ENCODE results near the gene PDGFA. TPM values are rescaled to one million over a fixed set of nuclear protein-coding genes. Genes with fewer than 3 reads are reported as not detected.

Gene PDGFA
- total RNA-seq, 1 experiment from 2014 or later, result 35.8 TPM

DNA sequence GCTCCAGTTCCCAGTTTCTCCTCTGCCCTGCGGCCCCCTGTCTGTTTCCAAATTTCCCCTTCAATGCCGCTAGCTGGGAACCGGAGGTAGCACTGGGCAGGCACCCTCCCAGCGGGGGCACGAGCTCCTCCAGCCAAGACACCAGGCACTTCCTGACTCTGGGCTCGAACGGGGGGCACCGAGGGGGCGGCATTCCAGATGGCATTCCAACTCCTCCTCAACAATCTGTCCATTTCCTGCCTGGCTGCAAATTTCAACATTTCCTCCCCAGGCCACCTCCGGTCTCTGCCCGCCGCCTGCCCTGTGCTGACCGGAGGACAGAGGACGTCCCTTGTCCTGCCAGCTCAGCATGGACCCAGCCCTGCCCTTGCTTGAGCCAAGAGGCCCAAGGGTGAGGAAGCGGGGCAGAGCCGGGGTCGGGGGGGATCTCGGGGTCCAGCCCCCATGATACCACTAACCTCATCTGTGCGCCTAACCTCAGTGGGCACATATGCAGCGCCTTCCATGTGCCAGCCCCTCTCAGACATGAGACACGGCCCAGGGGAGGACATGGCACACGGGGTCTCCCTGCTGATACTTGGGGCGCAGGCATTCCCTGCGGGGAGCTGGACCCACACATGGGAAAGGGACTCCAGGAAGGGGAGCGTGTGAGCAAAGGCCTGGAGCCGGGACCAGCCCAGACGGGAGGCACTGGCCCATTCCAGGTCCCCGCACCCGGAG lies 58.0 kb downstream of the PDGFA start:
- H3K23me2 ChIP-seq (ENCODE audit: insufficient read length, low read depth, low read length, poor library complexity, severe bottlenecking), result no peaks in the 10 kb centered on the region
- H3T11ph ChIP-seq (ENCODE audit: low read length), result no peak overlapping the region
- Mint-ChIP-seq H3K9me3 (no peaks in the 10 kb centered on the region), H3K36me3 (ENCODE audit: insufficient read depth in 1 of 3, low read depth in 3 of 3) (no peaks in the 10 kb centered on the region), H3K27ac (no peak overlapping the region; a peak in 1 of 7 replicates), H3K27me3 (ENCODE audit: low read depth) (no peaks in the 10 kb centered on the region), H3K4me1 (peaks cover 12 to 21% of the 10 kb centered on the region in 2 experiments), H3K4me3 (no peak overlapping the region)
- no peak overlapping the region for H2AK5ac ChIP-seq (ENCODE audit: insufficient read length, low read length)
- no peak overlapping the region for H2BK20ac ChIP-seq (ENCODE audit: low read depth, low read length, poor library complexity, severe bottlenecking)
- H3K56ac ChIP-seq (ENCODE audit: insufficient read length, low read depth, low read length), result no peak overlapping the region
- no peak overlapping the region for H2BK12ac ChIP-seq (ENCODE audit: insufficient read length, low read depth, low read length)
- H4K8ac ChIP-seq (replicated peaks; ENCODE audit: insufficient read length, low read depth, low read length), result no peak overlapping the region
- no peaks in the 10 kb centered on the region for H3K79me1 ChIP-seq (ENCODE audit: insufficient read depth, low read depth, low read length, poor library complexity, severe bottlenecking)
- H3K4ac ChIP-seq (ENCODE audit: low read depth, low read length), result no peak overlapping the region
- H3K14ac ChIP-seq (ENCODE audit: insufficient read depth, low read length), result no peak overlapping the region
- WGBS (ENCODE audit: extremely low coverage, insufficient read length, low lambda C conversion rate), result no CpG with 5 or more reads among the region's 29 CpGs
- TF ChIP-seq, protein P1, sequence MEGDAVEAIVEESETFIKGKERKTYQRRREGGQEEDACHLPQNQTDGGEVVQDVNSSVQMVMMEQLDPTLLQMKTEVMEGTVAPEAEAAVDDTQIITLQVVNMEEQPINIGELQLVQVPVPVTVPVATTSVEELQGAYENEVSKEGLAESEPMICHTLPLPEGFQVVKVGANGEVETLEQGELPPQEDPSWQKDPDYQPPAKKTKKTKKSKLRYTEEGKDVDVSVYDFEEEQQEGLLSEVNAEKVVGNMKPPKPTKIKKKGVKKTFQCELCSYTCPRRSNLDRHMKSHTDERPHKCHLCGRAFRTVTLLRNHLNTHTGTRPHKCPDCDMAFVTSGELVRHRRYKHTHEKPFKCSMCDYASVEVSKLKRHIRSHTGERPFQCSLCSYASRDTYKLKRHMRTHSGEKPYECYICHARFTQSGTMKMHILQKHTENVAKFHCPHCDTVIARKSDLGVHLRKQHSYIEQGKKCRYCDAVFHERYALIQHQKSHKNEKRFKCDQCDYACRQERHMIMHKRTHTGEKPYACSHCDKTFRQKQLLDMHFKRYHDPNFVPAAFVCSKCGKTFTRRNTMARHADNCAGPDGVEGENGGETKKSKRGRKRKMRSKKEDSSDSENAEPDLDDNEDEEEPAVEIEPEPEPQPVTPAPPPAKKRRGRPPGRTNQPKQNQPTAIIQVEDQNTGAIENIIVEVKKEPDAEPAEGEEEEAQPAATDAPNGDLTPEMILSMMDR (conservative IDR thresholded peaks at IDR 0.05), result no peak
- no peak overlapping the region for H2BK120ac ChIP-seq (ENCODE audit: low read depth, low read length, poor library complexity, severe bottlenecking)
- no peak overlapping the region for H2BK15ac ChIP-seq (ENCODE audit: low read depth, low read length)
- DNase-seq, result no peak
- no peak overlapping the region for H2AFZ ChIP-seq (ENCODE audit: low read length)
- no peak overlapping the region for H3K27ac ChIP-seq (ENCODE audit: insufficient read length, low read depth, low read length)
- no peak overlapping the region for H3K4me2 ChIP-seq (ENCODE audit: insufficient read depth, insufficient read length, low read length)
- no peak overlapping the region for H3K23ac ChIP-seq (ENCODE audit: insufficient read length, low read depth, low read length)
- H4K20me1 ChIP-seq (ENCODE audit: control insufficient read depth, insufficient read depth, insufficient read length), result no peaks in the 10 kb centered on the region
- H3K27me3 ChIP-seq (ENCODE audit: insufficient read depth, low read length), result no peaks in the 10 kb centered on the region
- no peak overlapping the region for H2BK5ac ChIP-seq (ENCODE audit: insufficient read length, low read length)
- H4K91ac ChIP-seq (ENCODE audit: insufficient read length, low read depth, low read length), result no peak overlapping the region
- H3K9ac ChIP-seq (ENCODE audit: extremely low read depth, insufficient read length, low read length), result no peak overlapping the region
- no peak overlapping the region for H4K5ac ChIP-seq (ENCODE audit: insufficient read length, low read depth, low read length)
- H3K9me3 ChIP-seq (ENCODE audit: control insufficient read depth, low read depth, low read length), result no peaks in the 10 kb centered on the region
- H3K18ac ChIP-seq (ENCODE audit: insufficient read length, low read depth, low read length), result no peak overlapping the region
- H3K79me2 ChIP-seq (ENCODE audit: insufficient read depth, low read length), result no peaks in the 10 kb centered on the region
- no peaks in the 10 kb centered on the region for H3K4me1 ChIP-seq (ENCODE audit: insufficient read depth, low read length)

Measured in H9 (cell line).